Stimulated activated naive CD8-positive, alpha-beta T cell treated with anti-CD3 and anti-CD28 coated beads, Interleukin-15, Interleukin-2, amounts not matched to agents 100 U/mL and 50 U/mL, for 24 hours (primary cell): ENCODE results near the gene CPT1B.
"Not testable (repeated sequence)": the region's sequence is repeated elsewhere in the genome, so short reads cannot be mapped to it uniquely, and the experiment has no call there.

Experiments
- ATAC-seq: fragments of 150-1000 bp; cut with Tn5 transposase; one replicate; pipeline ENCODE4 v1.10.0; 2021
- DNase-seq: peaks from one replicate; pipeline ENCODE4 v3.0.0; 2021

The CPT1B gene

GRCh38 chr22:50527921-50528681, 50.1 kb downstream of the CPT1B start:
- DNase-seq, result no peak
- ATAC-seq, result no peak

GRCh38 chr22:50526834-50527801, 51.1 kb downstream of the CPT1B start:
- ATAC-seq (peak; percentile 6), DNase-seq (peak; percentile 71)

GRCh38 chr22:50526108-50526833, 52.0 kb downstream of the CPT1B start:
- peak; percentile 30 for ATAC-seq
- DNase-seq, result peak; percentile 91

GRCh38 chr22:50525858-50526107, 52.4 kb downstream of the CPT1B start:
- ATAC-seq (no peak), DNase-seq (no peak)

GRCh38 chr22:50525104-50525857, 52.9 kb downstream of the CPT1B start, which contains the start of gene SCO2:
SCO2 (minus strand) TSS chr22:50525598; CDS start chr22:50524411, 1,187 bp downstream.
- peak; percentile 49 for ATAC-seq
- DNase-seq, result peak; percentile 99

- DNase-seq, result no peak
- no peak for ATAC-seq
Observed at GRCh38 chr22:50524676-50525103, 53.5 kb downstream of the CPT1B start.

GRCh38 chr22:50523806-50524675, 54.2 kb downstream of the CPT1B start:
- ATAC-seq (no peak), DNase-seq (no peak)

GRCh38 chr22:50523458-50523805, 54.8 kb downstream of the CPT1B start:
- ATAC-seq (no peak), DNase-seq (no peak)

- ATAC-seq, result no peak
- no peak for DNase-seq
Observed at GRCh38 chr22:50522806-50523438, 55.3 kb downstream of the CPT1B start.

GRCh38 chr22:50522208-50522805, 55.9 kb downstream of the CPT1B start:
- DNase-seq, result no peak
- no peak for ATAC-seq

GRCh38 chr22:50521710-50522109, 56.5 kb downstream of the CPT1B start:
- DNase-seq (no peak), ATAC-seq (no peak)

- ATAC-seq (no peak), DNase-seq (no peak)
Observed at GRCh38 chr22:50520826-50521453, 57.3 kb downstream of the CPT1B start.

- DNase-seq, result not testable (repeated sequence)
Observed at GRCh38 chr22:50520184-50520583, 58.0 kb downstream of the CPT1B start.

GRCh38 chr22:50519151-50519550, 59.1 kb downstream of the CPT1B start:
- DNase-seq (no peak), ATAC-seq (no peak)

More at GRCh38 chr22:50520184-50520583, 58.0 kb downstream of the CPT1B start:
- ATAC-seq, result not testable (repeated sequence)
